Astrocyte (in vitro differentiated cells and primary cell): ENCODE measurements around the gene PTPRK. TPM values are rescaled to one million over a fixed set of nuclear protein-coding genes. Genes with fewer than 3 reads are reported as not detected.

ENCODE experiments used
- DNase-seq: peaks from one replicate; pipeline ENCODE4 v3.0.0-alpha.2; 2010; ENCODE audit warnings: low read depth
- FAIRE-seq: peaks from 2 replicates; lab custom pipeline; 2011; peaks lifted over from hg19 to GRCh38; lab: Jason Lieb, UNC
- H2AFZ ChIP-seq: 2 replicates; pipeline ENCODE4 v1.6.0; 2012; ENCODE audit warnings: low read depth, low read length, inconsistent platforms
- H3K27ac ChIP-seq: 2 replicates; pipeline ENCODE4 v1.5.1; 2011; ENCODE audit warnings: low read depth, low read length, inconsistent platforms
- H3K27me3 ChIP-seq: 2 replicates; pipeline ENCODE4 v1.6.0; 2011; ENCODE audit warnings: low read length, inconsistent platforms; ENCODE audit not compliant: insufficient read depth
- H3K36me3 ChIP-seq: 2 replicates; pipeline ENCODE4 v1.5.1; 2011; ENCODE audit warnings: low read length, inconsistent platforms; ENCODE audit not compliant: insufficient read depth
- H3K4me1 ChIP-seq: 2 replicates; pipeline ENCODE4 v1.5.1; 2011; ENCODE audit warnings: low read length, inconsistent platforms; ENCODE audit not compliant: insufficient read depth
- H3K4me2 ChIP-seq: 2 replicates; pipeline ENCODE4 v1.6.0; 2012; ENCODE audit warnings: low read length, inconsistent platforms
- H3K4me3 ChIP-seq: 2 replicates; pipeline ENCODE4 v1.5.1; 2011; ENCODE audit warnings: low read depth, mild to moderate bottlenecking, low read length, inconsistent platforms; ENCODE audit not compliant: insufficient read depth
- H3K79me2 ChIP-seq: 2 replicates; pipeline ENCODE4 v1.6.0; 2012; ENCODE audit warnings: mild to moderate bottlenecking, low read length, inconsistent platforms; ENCODE audit not compliant: insufficient read depth
- H3K9ac ChIP-seq: 2 replicates; pipeline ENCODE4 v1.6.0; 2012; ENCODE audit warnings: mild to moderate bottlenecking, low read length, inconsistent platforms
- H3K9me3 ChIP-seq: 2 replicates; pipeline ENCODE4 v1.5.1; 2012; ENCODE audit warnings: low read depth, mild to moderate bottlenecking, low read length, inconsistent platforms; ENCODE audit not compliant: insufficient read depth
- H4K20me1 ChIP-seq: 2 replicates; pipeline ENCODE4 v1.6.0; 2012; ENCODE audit warnings: low read length, inconsistent platforms; ENCODE audit not compliant: insufficient read depth
- H3K27ac Mint-ChIP-seq: one replicate; pipeline ENCODE4 v1.8.0; 2021; ENCODE audit warnings: mild to moderate bottlenecking, mixed read lengths; ENCODE audit not compliant: unreplicated experiment
- H3K27me3 Mint-ChIP-seq: one replicate; pipeline ENCODE4 v1.8.0; 2021; ENCODE audit warnings: low read depth, mixed read lengths; ENCODE audit not compliant: unreplicated experiment
- H3K36me3 Mint-ChIP-seq: one replicate; pipeline ENCODE4 v1.8.0; 2021; ENCODE audit warnings: low read depth, mixed read lengths; ENCODE audit not compliant: unreplicated experiment
- H3K4me1 Mint-ChIP-seq: one replicate; pipeline ENCODE4 v1.8.0; 2021; ENCODE audit warnings: low read depth, mixed read lengths; ENCODE audit not compliant: unreplicated experiment
- H3K4me3 Mint-ChIP-seq: one replicate; pipeline ENCODE4 v1.8.0; 2021; ENCODE audit warnings: mild to moderate bottlenecking, moderate library complexity, mixed read lengths; ENCODE audit not compliant: unreplicated experiment
- H3K9me3 Mint-ChIP-seq: one replicate; pipeline ENCODE4 v1.8.0; 2021; ENCODE audit warnings: mild to moderate bottlenecking, mixed read lengths; ENCODE audit not compliant: unreplicated experiment
- EZH2 ChIP-seq: IDR thresholded peaks from 2 replicates; pipeline ENCODE4 v1.6.1; 2012; ENCODE audit warnings: mild to moderate bottlenecking, low read length, inconsistent platforms; ENCODE audit not compliant: insufficient read depth
- total RNA-seq: library from RNA; stranded (reverse); gene quantifications from 2 replicates; pipeline ENCODE4 v1.2.1, GENCODE V29; 2021
- TF ChIP-seq, protein P1 (sequence below): IDR thresholded peaks from 2 replicates; pipeline ENCODE4 v1.5.1; 2011; ENCODE audit warnings: low read depth, mild to moderate bottlenecking, inconsistent platforms, low read length, moderate library complexity; ENCODE audit not compliant: insufficient read depth

PTPRK gene
- total RNA-seq, 1 donor from 2014 or later = 159 TPM

DNA sequence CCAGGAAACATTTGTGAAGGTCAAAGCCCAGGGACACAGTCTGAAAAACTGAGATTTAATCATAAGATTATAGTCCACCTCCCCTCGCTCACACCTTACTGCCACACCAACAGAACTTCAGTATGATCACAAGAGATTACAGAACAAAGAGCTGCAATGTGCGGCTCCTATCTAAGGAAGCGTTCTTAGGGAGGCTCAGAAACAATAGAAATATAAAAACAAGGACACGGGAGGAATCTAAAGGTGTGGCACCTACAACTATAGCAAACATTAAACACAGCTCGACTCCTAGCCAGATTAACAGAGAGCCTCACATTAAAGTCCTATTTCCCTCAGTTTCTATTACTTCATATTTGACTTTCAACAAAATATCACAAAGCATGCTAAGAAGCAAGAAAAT, 579.2 kb downstream of the PTPRK start:
- H3K9me3 Mint-ChIP-seq = peaks cover 2% of the 10 kb centered on the region
- H4K20me1 ChIP-seq = no peaks in the 10 kb centered on the region
- H3K4me3 Mint-ChIP-seq = no peak overlapping the region

DNA sequence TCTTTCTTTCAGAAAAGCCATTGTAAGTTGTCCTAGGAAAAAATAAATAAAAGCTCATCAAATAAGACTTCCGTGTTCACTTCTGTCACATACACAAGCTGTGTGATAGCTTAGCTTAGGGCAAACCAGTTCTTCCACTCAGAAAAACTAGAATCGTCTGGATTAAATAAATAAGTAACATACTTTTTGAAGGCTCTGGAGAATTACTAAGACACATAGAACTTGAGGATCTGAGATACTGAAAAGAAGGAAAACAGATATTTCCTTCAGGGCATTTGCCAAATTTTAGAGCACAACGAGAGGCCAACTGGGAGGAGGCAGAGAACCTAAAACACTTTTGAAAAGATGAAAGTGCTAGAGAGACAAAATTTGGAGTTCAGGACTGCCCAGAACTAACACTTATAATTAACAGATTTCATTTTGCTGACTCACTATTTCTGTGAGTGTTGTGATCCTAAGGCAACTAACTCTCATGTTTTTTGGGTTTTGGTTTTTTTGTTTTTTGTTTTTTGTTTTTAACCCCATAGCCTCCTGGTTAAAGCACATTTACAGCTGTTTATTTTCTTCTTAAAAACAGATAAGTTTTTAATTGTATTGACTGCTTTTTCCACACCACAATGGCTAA, 580.8 kb downstream of the PTPRK start:
- peak overlapping the region; percentile 73 for H3K27ac Mint-ChIP-seq
- Histone ChIP-seq H4K20me1 (no peaks in the 10 kb centered on the region), H3K27ac (peak overlapping the region; percentile 29), H3K9me3 (no peaks in the 10 kb centered on the region), H3K79me2 (no peaks in the 10 kb centered on the region), H3K4me2 (no peak overlapping the region), H3K4me1 (peaks cover 8% of the 10 kb centered on the region), H2AFZ (peak overlapping the region; percentile 35), H3K4me3 (no peak overlapping the region), H3K27me3 (no peaks in the 10 kb centered on the region), H3K36me3 (no peaks in the 10 kb centered on the region), H3K9ac (no peak overlapping the region)
- H3K4me1 Mint-ChIP-seq = peaks cover 12% of the 10 kb centered on the region
- no peaks in the 10 kb centered on the region for H3K9me3 Mint-ChIP-seq
- no peak for DNase-seq
- no peak overlapping the region for H3K4me3 Mint-ChIP-seq
- H3K27me3 Mint-ChIP-seq = no peaks in the 10 kb centered on the region
- H3K36me3 Mint-ChIP-seq = no peaks in the 10 kb centered on the region
- FAIRE-seq = peak; percentile 20
- TF ChIP-seq, protein P1, sequence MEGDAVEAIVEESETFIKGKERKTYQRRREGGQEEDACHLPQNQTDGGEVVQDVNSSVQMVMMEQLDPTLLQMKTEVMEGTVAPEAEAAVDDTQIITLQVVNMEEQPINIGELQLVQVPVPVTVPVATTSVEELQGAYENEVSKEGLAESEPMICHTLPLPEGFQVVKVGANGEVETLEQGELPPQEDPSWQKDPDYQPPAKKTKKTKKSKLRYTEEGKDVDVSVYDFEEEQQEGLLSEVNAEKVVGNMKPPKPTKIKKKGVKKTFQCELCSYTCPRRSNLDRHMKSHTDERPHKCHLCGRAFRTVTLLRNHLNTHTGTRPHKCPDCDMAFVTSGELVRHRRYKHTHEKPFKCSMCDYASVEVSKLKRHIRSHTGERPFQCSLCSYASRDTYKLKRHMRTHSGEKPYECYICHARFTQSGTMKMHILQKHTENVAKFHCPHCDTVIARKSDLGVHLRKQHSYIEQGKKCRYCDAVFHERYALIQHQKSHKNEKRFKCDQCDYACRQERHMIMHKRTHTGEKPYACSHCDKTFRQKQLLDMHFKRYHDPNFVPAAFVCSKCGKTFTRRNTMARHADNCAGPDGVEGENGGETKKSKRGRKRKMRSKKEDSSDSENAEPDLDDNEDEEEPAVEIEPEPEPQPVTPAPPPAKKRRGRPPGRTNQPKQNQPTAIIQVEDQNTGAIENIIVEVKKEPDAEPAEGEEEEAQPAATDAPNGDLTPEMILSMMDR = no peak

More for the DNA sequence above, 579.2 kb downstream of the PTPRK start:
- no peak overlapping the region for H2AFZ ChIP-seq
- no peaks in the 10 kb centered on the region for H3K9me3 ChIP-seq
- peaks cover 8% of the 10 kb centered on the region for H3K4me1 ChIP-seq
- no peak overlapping the region for H3K9ac ChIP-seq
- no peaks in the 10 kb centered on the region for H3K27me3 ChIP-seq
- H3K4me2 ChIP-seq = no peak overlapping the region
- no peaks in the 10 kb centered on the region for H3K36me3 ChIP-seq
- no peak for TF ChIP-seq EZH2
- TF ChIP-seq, protein P1 = no peak
- DNase-seq = no peak
- no peak overlapping the region for H3K4me3 ChIP-seq
- Mint-ChIP-seq H3K4me1 (peaks cover 12% of the 10 kb centered on the region), H3K27me3 (no peaks in the 10 kb centered on the region), H3K36me3 (no peaks in the 10 kb centered on the region), H3K27ac (no peak overlapping the region)
- FAIRE-seq = no peak
- no peak overlapping the region for H3K27ac ChIP-seq
- no peaks in the 10 kb centered on the region for H3K79me2 ChIP-seq

DNA sequence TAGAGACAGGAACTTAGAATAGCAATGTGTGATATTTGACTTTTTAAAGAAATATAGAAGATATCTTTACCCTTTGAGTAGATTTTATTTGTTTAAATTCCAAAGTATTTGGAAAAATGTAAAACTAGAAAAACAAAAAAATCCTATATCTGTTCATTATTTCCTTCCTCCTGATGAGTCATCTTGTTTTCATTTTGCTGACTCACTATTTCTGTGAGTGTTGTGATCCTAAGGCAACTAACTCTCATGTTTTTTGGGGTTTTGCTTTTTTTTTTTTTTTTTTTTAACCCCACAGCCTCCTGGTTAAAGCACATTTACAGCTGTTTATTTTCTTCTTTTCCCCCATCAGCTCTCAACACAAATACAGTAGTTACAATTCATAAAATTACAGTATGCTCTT, 581.7 kb downstream of the PTPRK start:
- H3K4me3 ChIP-seq = no peak overlapping the region
- H3K36me3 ChIP-seq = no peaks in the 10 kb centered on the region
- no peak overlapping the region for H2AFZ ChIP-seq
- peak overlapping the region; percentile 57 for H3K27ac ChIP-seq
- H3K9ac ChIP-seq = peak overlapping the region; percentile 40
- peaks cover 12% of the 10 kb centered on the region for H3K4me1 Mint-ChIP-seq
- H3K36me3 Mint-ChIP-seq = no peaks in the 10 kb centered on the region
- H3K27ac Mint-ChIP-seq = peak overlapping the region; percentile 69
- FAIRE-seq (peak; percentile 66), DNase-seq (peak; percentile 38)
- H3K79me2 ChIP-seq = no peaks in the 10 kb centered on the region
- H3K27me3 Mint-ChIP-seq = no peaks in the 10 kb centered on the region
- H3K9me3 ChIP-seq = no peaks in the 10 kb centered on the region
- no peaks in the 10 kb centered on the region for H3K27me3 ChIP-seq
- H3K4me2 ChIP-seq = peak overlapping the region; percentile 31
- H3K9me3 Mint-ChIP-seq = no peaks in the 10 kb centered on the region
- H4K20me1 ChIP-seq = no peaks in the 10 kb centered on the region
- peaks cover 8% of the 10 kb centered on the region for H3K4me1 ChIP-seq
- H3K4me3 Mint-ChIP-seq = no peak overlapping the region
- TF ChIP-seq EZH2 = no peak
- TF ChIP-seq, protein P1 = no peak
